DMS 273 treated with DMSO at 0.1 percent for 48 hours (cell line): Measurements from ENCODE around the gene WDR3.
A peak's percentile ranks its signal among the peaks of the same experiment; 100 is the strongest.

Experiments used
- DNase-seq: peaks from one replicate; lab custom pipeline; 2025; lab: John Stamatoyannopoulos, UW

WDR3 gene

GRCh38 chr1:117952386-117952785 lies 22.8 kb downstream of the WDR3 start:
- DNase-seq: no peak

- no peak for DNase-seq
Observed at GRCh38 chr1:117959364-117959763, 29.8 kb downstream of the WDR3 start.

GRCh38 chr1:117964290-117965038 lies 34.9 kb downstream of the WDR3 start:
- DNase-seq: no peak

GRCh38 chr1:117967477-117967876 lies 37.9 kb downstream of the WDR3 start:
- DNase-seq: peak; percentile 72

- peak; percentile 73 for DNase-seq
Observed at GRCh38 chr1:117967881-117968280, 38.3 kb downstream of the WDR3 start.

GRCh38 chr1:117970252-117970651 lies 40.7 kb downstream of the WDR3 start:
- no peak for DNase-seq

GRCh38 chr1:117971777-117972176 lies 42.2 kb downstream of the WDR3 start:
- DNase-seq: no peak

GRCh38 chr1:117976381-117976780 lies 46.8 kb downstream of the WDR3 start:
- no peak for DNase-seq

- DNase-seq: no peak
Observed at GRCh38 chr1:117981455-117982192, 52.1 kb downstream of the WDR3 start.

- no peak for DNase-seq
Observed at GRCh38 chr1:117985239-117985638, 55.7 kb downstream of the WDR3 start.

GRCh38 chr1:117985973-117986372 lies 56.4 kb downstream of the WDR3 start:
- DNase-seq: no peak

GRCh38 chr1:118004312-118004711 lies 74.8 kb downstream of the WDR3 start:
- DNase-seq: no peak

GRCh38 chr1:118007391-118007790 lies 77.9 kb downstream of the WDR3 start:
- DNase-seq: no peak

- DNase-seq: no peak
Observed at GRCh38 chr1:118008011-118008410, 78.5 kb downstream of the WDR3 start.

GRCh38 chr1:118012515-118013124 lies 83.1 kb downstream of the WDR3 start:
- no peak for DNase-seq

- no peak for DNase-seq
Observed at GRCh38 chr1:118013336-118013735, 83.8 kb downstream of the WDR3 start.

GRCh38 chr1:118013938-118014337 lies 84.4 kb downstream of the WDR3 start:
- no peak for DNase-seq
